KG1 (cell line): Measurements from ENCODE around the gene DOCK4.
A peak's percentile ranks its signal among the peaks of the same experiment; 100 is the strongest.
"Not testable (repeated sequence)": the region's sequence is repeated elsewhere in the genome, so short reads cannot be mapped to it uniquely, and the experiment has no call there.

ENCODE experiments used
- DNase-seq: peaks from one replicate; lab custom pipeline; 2025; lab: John Stamatoyannopoulos, UW

DOCK4 gene, protein sequence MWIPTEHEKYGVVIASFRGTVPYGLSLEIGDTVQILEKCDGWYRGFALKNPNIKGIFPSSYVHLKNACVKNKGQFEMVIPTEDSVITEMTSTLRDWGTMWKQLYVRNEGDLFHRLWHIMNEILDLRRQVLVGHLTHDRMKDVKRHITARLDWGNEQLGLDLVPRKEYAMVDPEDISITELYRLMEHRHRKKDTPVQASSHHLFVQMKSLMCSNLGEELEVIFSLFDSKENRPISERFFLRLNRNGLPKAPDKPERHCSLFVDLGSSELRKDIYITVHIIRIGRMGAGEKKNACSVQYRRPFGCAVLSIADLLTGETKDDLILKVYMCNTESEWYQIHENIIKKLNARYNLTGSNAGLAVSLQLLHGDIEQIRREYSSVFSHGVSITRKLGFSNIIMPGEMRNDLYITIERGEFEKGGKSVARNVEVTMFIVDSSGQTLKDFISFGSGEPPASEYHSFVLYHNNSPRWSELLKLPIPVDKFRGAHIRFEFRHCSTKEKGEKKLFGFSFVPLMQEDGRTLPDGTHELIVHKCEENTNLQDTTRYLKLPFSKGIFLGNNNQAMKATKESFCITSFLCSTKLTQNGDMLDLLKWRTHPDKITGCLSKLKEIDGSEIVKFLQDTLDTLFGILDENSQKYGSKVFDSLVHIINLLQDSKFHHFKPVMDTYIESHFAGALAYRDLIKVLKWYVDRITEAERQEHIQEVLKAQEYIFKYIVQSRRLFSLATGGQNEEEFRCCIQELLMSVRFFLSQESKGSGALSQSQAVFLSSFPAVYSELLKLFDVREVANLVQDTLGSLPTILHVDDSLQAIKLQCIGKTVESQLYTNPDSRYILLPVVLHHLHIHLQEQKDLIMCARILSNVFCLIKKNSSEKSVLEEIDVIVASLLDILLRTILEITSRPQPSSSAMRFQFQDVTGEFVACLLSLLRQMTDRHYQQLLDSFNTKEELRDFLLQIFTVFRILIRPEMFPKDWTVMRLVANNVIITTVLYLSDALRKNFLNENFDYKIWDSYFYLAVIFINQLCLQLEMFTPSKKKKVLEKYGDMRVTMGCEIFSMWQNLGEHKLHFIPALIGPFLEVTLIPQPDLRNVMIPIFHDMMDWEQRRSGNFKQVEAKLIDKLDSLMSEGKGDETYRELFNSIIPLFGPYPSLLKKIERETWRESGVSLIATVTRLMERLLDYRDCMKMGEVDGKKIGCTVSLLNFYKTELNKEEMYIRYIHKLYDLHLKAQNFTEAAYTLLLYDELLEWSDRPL (N-terminal part only)

DNA sequence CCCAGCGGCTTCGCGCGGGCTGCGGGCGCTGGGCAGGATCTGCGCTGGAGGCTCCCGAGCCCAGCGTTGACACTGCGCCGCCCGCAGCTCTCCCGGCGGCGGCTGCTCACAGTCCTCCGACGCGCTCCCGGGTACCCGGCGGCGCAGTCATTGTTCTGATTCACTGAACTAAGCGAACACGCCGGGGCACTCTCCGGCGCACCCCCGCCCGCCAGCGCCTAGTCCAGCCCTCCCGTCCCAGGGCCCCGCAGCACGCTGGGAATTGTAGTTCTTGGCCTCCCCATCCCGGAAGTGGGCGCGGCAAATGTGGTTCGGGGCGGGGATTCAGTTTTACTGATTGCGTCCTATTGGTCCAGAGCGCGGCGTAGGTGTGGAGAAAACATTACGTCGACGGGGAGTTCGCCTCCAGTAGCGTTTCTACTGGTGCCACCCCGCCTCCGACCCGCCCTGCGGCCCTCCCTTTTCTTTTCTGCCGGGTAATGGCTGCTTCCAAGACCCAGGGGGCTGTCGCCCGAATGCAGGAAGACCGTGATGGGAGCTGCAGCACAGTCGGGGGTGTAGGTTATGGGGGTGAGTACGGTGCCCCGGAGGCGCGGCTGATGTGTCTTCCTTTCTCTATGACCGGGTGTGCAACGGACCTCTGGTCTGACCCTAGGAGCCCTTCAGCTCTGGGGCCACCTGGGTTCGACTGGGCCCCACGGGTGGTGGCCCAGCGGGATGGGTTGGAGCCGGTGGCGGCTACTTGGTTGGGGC lies at the start of gene DOCK4, which contains the start of gene ZNF277:
Gene DOCK4, minus strand, starts transcription at position 162 of the 753 bp plus-strand sequence. CDS start 261 bp downstream, outside the sequence.
Gene ZNF277, plus strand, starts transcription at position 458 of the 753 bp plus-strand sequence. Its CDS starts 22 bp downstream, at position 480.
- peak; percentile 74 for DNase-seq

DNA sequence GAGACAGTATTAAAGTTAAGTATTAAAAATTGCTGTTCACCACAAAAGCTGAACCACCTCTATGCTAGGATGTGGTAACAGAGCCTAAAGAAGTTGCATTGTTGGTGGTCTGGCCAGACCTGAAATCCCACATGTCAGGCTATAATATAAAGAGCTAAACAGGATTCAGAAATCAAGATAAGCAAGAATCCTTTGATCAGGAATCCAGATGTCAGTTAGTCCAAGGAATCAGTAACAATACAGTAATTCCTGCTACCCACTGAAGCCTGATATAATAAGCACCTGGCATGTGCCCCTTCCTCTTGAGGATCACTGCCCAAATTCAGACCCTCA lies 49.2 kb upstream of the DOCK4 start:
- DNase-seq, result no peak

DNA sequence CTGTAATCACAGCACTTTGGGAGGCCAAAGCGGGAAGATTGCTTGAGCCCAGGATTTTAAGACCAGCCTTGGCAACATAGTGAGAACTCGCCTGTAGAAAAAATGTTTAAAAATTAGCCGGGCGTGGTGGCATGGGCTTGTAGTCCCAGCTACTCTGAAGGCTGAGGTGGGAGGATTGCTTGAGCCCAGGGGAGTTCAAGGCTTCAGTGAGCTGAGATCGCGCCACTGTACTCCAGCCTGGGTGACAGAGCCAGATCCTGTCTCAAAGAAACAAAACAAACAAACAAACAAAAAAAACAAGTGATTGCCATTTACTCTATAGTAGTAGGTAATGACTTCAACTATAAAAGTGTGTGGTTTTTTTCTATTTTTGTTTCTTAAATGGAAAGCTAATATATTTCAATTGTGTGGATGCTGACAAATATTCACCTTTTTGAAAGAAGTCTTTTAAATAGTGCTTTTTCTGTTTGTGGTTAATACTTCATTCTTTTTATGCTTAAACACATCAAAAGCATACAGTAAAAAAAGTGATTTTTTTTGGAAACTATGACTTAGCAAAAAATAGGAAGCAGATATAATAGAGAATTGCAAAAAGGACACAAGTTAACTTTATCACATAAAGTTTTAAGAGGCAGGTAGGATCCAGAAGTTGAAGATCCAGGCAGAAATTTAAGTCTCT lies 48.6 kb upstream of the DOCK4 start:
- no peak for DNase-seq

DNA sequence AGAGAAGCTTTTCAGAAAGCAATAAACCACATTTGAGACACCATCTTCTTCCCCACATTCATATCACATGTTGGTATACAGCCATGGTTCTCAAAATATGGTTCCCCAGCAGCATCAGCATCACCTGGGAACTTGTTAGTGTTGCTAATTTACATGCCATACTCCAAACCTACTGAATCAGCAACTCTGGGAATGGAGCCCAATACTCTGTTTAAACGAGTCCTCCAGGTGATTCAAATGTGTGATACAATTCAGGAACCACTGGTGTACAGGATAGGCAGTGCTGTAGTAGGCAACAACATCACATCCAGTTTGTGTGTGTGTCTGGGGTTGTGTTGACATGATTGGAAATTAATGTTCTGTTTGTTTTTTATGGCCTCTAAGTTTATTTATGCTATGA lies 48.0 kb upstream of the DOCK4 start:
- DNase-seq, result no peak

DNA sequence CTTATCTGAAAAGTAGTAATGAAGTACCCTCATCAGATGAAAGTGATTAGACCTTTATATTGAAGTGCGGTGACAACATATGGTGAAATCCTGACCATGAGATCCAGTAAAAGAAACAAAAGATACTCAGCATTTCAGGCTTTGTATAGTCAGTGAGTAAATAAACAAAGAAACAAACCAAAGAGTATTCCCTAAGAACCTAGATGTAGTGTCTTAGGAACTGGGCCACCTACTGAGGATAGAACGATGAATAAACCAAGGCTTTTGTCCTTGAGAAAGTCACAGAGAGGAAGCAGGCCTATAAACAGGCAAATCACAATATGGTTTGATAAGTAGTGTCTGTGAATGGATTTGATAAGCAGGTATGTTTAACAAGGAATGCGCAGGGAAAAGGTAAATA lies 46.5 kb upstream of the DOCK4 start:
- DNase-seq, result no peak

DNA sequence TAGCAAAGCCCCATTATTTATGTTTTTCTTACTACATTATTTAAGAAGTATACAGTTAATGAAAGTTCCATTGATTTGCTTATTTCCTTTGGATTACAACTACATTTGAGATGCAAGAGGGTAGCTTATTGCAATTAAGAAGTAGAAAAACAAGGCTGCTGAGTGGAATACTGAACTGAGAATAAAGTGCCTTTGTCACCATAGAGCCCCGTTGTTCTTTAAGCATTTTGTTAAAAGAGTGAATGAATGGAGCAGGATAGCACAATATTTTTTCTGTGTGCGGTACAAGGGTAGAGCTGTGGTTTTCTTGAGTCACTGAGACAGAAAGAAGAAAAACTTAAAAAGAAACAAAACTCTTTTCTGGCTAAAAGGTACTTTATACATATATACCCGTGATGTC lies 45.9 kb upstream of the DOCK4 start:
- no peak for DNase-seq

DNA sequence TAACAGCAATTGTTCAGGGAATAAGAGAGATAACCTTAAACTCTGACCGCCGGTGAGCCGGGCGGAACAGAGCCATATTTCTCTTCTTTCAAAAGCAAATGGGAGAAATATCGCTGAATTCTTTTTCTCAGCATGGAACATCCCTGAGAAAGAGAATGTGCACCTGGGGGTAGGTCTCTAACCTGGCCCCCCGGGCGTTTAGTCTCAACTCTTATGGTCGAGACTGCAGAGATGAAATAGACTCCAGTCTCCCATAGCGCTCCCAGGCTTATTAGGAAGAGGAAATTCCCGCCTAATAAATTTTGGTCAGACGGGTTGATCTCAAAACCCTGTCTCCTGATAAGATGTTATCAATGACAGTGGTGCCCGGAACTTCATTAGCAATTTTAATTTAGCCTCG lies 43.8 kb upstream of the DOCK4 start:
- not testable (repeated sequence) for DNase-seq

DNA sequence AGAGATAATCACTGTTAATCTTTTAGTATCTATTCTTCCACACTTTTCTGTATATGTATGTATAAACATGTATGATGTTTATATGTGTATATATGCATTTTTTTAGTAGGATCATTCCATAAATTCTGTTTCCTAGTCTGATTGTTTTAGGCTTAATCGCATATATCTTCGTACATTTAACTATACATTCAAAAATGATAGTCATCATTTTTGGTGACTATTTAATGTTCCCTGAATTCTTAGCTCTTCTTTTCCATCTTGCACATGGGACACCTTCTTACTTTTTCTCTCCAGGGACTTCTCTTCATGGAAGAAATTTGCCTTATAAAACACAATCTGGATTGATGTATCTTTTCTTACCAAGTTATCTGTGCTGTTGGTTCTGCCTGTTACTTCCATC lies 42.4 kb upstream of the DOCK4 start:
- no peak for DNase-seq

DNA sequence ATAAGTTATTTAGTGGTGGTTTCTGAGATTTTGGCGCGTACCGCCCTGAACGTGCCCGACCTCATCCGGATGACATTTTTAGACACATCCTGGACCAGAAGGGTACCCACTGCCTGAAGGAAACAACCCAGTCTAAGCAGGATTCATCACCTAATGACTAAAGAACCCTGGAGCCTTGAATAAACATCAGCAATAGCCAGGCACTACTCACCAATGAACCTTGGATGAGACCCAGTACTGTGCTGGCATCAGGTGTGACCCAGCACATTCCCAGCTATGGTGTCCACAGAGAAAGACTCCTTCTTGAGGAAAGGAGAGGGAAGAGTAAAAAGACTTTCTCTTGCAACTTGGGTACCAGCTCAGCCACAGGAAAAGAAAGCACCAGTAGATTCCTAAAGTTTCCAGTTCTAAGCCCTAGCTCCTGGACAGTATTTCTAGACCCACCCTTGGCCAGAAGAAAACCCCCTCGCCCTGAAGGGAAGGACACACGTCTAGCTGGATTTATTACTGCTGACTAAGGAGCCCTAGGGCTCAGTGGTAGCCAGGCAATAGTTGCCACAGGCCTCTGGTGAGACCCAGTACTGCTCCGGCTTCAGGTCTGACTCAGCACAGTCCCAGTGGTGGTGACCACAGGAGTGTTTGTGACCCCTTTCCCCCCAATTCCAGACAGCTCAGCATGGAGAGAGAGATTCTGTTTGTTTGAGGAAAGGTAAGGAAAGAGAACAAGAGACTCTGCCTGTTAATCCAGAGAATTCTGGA lies 32.8 kb upstream of the DOCK4 start:
- DNase-seq, result no peak

DNA sequence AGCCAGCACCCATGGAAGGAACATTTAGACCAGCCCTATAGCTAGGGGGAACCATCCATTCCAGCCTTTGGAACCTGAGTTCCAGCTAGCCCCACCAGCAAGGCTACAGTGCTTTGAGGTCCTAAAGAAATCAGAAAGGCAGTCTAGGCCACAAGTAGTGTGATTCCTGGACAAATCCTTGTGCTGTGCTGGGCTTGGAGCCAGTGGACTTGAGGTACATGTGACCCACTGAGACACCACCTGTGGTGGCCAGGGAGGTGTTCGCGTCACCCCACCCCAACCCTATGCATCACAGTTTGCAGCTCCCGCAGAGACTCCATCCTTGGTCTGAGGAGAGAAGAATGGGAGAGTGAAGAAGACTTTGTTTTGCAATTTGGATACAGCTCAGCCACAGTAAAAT lies 32.1 kb upstream of the DOCK4 start:
- DNase-seq, result no peak

DNA sequence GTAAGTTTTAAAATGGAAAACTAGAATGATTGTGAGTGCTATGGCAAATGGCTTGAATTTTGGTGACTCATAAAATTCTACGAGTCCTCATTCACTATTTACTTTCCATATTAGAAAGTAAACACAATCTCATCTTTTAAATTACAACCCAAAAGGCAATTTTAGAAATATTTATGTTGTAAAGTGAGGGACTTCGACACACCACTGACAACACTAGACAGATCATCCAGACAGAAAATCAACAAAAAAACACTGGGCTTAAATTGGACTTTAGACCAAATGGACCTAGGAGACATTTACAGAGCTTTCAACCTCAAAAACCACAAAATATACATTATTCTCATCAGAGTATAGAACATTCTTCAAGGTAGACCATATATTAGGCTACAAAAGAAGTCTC lies 30.4 kb upstream of the DOCK4 start:
- no peak for DNase-seq

DNA sequence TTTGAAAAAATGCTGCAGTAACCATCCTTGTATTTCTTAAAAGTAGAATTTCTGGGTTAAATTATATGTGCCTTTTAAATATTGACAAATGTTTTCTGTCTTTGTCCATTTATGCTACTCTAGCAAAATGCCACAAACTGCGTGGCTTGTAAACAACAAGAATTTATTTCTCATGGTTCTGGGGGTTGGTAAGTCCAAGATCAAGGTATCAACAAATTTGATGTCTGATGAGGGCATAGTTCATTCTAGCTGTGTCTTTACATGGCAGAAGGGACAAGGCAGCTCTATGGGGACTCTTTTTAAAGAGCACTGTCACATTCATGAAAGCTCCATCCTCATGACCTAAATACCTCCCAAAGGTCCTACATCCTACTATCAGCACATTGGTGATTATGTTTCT lies 27.9 kb upstream of the DOCK4 start:
- DNase-seq, result no peak

DNA sequence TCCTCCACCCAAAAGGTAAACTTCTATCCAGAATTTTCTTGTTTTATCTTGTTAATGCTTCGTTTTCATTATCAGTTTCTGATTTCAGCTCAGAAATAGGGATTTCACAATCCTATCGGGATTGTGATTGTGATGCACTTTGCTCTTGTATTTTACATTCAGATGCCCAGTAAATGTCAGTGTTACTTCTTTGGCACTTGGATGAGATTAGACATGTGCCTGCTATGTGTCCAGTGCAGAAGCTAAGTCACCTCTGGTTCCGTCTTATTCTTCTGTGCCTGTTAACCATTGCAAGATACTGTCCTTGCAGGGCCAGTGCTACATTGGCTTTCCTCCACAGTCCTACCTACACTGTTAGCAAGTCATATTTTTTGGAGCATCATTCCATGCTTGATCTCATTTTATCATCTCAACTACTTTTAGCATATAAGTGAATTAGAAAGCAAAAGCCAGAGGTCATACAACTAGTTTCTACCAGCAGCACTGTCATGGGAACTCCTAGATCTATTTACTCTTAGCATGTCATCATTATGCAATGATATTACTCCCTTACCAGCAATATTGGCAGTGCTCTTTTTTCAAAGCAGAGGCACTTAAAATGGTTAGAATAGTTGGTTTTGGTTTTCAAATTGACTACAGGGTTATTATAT lies 27.0 kb upstream of the DOCK4 start:
- no peak for DNase-seq

DNA sequence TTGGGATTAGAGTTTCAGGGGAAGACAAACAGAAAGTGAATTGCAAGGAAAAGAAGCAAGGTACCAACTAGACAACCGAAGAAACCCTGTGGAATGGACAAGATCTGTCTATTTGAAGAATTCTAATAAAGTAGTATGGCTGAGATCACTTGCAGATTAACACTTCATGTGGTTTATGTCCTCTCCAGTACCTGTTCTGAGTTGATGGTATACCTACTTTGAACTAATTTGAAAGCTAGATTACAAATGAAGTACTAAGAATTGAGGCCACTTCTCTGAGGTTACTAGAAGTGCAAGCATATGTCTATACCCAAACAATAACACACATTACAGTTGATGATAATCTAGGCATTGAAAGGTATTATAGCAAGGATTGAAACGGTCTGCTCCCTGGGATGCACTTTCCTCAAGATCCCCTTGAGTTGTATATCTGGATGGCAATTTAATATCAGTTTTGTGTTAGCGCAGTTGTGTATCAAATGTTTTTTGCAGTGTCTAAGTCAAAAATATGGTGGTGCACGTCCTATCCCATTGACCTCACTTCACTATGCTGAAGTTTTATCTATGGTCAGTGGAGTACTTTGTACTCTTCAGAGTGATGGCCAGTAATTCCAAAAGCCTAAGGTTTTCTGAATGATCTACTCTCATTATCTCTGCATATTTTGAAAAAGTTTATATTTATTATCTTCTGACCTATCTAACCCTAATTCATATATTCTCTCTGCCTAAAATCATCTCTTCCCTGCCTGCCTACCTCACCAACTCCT lies 26.2 kb upstream of the DOCK4 start:
- no peak for DNase-seq

DNA sequence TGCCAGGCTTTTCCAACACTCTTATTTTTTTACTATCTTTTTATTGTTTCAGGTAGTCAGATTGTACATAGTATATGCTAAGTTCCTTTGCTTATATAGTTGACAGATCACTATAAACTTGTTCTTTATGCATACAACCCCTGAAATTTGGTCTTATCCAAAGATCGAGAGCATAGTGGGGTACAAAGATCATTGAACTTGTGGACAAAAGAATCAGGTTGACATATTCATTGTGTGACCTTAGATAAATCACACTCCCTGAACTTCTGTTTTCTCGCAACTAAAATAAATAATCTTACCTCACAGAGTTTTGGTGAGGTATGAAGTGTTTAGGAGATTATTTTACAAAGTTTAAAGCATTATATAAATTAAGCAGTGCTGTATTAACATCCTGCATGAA lies 22.4 kb upstream of the DOCK4 start:
- DNase-seq, result no peak

DNA sequence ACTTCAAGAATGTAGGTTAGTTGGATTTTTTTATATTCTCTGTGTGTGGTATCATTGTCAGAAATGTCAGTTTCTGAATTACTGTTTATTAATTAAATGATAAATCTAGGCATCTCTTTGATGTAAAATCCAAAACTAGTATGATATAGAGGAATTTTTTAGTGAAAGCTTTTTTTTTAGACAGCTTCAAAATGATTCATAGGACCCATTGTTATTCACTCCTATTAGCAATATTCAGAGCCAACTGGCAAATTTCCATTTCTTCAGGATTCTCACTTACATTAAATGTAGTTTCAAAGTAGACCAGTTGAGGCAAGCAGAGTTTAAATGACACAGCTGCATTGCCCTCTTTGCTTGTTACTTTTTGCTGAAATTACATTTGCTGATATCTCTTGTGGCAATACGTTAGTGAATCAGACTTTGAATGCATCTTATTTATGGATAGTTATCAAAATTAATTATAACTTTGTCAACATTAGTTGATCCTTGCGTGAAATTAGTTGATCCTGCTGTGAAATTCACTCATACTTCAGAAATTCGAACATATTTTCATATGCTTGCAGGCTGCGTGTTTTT lies 20.6 kb upstream of the DOCK4 start:
- no peak for DNase-seq

DNA sequence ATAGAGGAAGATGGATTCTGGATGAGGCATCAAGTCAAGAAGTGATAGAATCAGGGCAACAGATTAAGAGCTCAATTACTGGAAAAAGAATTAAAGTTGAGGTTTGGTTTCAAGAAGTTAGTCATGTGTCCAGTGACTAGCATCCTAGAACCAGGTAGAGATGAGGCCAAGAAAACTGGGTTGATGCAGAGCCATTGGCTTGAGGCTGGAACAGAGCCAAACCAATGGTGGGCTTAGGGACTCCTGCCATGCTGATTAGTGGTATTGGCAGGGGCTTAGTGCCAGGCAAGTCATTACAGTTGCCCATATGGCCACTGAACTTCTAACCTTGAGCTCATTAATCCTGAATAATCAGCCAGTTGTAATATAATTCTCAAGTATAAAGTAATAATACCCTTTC lies 18.8 kb upstream of the DOCK4 start:
- no peak for DNase-seq

DNA sequence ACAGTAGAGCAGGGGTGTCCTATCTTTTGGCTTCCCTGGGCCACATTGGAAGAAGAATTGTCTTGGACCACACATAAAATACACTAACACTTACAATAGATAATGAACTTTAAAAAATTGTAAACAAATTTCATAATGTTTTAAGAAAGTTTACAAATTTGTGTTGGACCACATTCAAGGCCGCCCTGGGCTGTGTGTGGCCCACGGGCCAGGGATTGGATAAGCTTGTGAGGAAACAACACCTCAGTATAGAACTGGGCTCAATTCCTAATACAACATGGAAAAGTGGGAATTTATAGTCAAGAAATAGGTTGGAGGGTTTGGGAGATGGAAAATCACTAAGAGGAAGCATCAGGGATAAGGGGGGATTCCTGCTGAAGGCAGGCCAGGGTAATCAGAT lies 18.0 kb upstream of the DOCK4 start:
- DNase-seq, result no peak

DNA sequence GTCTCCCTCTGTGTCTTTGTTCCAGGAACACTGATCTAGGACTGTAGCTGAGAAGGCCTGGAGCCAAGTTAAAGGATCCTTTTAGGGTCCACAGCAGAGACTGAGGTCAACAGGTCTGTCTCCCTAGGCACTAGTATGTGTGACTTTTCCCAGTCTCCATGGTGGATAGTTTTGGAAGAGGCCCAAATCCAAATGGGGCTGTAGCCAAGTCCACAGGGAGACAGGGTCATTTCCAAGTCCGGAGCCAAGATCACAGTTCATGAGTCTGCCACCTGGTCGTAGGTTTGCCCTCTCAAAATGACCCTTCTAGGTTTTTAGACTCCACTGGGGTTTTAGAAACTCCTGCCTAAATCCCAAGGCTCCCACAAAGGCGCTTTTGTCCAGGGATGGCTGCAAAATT lies 17.1 kb upstream of the DOCK4 start:
- no peak for DNase-seq
